SK-MEL-5 (cell line): ENCODE data around the gene CACNA1H. TPM values are rescaled to one million over a fixed set of nuclear protein-coding genes. Genes with fewer than 3 reads are reported as not detected.

Experiments used
- DNase-seq: peaks from one replicate; pipeline ENCODE4 v3.0.0-alpha.2; 2016; ENCODE audit warnings: low read depth, low spot score
- in situ Hi-C: cut with HindIII; loops from 2 replicates; pipeline ENCODE4 v1.10.0; 2016; ENCODE audit warnings: low sequenced_read_pairs, high pct_unique_total_duplicates, low pct_unique_long_range_greater_than_20kb
- polyA plus RNA-seq, 2 experiments: library from polyadenylated mRNA; depleted of rRNA; stranded (reverse); fragments of >200 nt; gene quantifications; 2 replicates each; pipeline ENCODE4 v1.2.3, GENCODE V29; 2015
- total RNA-seq: library from RNA; depleted of rRNA; stranded (reverse); fragments of >200 nt; shearing (Covaris generic); gene quantifications from 2 replicates; pipeline ENCODE4 v1.2.3, GENCODE V29; 2014; rRNA removed

CACNA1H gene
- 17.4 and 17.6 TPM in 2 replicates for total RNA-seq
- polyA plus RNA-seq (2015; cell fraction: cytosol; rRNA removed), result 29.5 and 39.7 TPM in 2 replicates
- 62.3 and 81.7 TPM in 2 replicates for polyA plus RNA-seq (2015; cell fraction: nucleus; rRNA removed)

DNA sequence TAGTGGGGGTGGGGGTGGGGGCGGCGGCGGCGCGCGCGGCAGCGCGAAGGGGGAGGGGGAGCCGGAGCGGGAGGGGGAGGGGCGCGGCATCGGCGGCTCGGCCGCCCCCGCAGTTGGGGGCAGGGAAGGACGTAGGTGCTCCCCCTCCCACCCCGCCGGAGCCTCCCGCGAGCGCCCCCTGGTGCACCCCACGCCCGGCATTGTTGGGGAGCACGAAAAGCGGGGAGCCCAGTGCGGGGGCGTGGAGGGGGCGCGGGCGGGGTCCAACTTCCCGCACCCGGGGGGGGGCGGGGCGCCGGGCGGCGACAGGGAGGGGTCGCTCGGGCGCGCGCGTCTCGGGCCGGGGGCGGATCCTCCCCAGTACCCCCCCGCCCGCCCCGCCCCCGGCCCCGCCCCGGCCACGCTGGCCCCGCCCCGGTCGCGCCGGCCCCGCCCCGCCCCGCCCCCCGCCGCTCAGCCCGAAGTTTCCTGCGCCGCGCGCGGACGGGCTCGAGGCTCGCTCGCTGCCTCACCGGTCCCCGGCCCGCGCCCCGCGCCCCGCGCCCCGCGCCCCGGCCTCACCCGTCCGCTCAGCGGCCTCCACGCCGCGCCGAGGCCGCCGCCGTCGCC is at the start of gene CACNA1H:
Gene CACNA1H (plus strand): TSS at position 456 of the 609 bp plus-strand sequence. CDS start 632 bp downstream, outside the sequence.
- DNase-seq, result peak; percentile 22
- in situ Hi-C loops, result no loop called here

DNA sequence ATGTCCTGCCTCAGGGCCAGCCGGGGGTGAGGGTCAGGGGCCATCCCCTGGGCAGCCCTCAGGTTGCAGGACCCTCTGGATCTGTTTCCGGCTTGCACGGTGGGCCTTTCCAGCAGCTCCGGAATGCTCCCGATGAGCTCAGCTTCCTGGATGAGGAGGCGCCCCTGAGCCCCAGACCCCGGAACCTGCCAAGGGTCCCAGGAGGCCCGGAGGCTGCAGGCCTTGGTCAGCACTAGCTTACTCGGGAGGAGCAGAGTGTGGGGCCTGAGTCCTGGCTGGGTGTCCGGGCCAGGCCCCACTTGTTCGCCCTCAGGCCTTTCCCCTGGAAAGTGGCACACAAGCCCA is 49.3 kb upstream of the CACNA1H start:
- in situ Hi-C loops, result no loop called here
- no peak for DNase-seq

DNA sequence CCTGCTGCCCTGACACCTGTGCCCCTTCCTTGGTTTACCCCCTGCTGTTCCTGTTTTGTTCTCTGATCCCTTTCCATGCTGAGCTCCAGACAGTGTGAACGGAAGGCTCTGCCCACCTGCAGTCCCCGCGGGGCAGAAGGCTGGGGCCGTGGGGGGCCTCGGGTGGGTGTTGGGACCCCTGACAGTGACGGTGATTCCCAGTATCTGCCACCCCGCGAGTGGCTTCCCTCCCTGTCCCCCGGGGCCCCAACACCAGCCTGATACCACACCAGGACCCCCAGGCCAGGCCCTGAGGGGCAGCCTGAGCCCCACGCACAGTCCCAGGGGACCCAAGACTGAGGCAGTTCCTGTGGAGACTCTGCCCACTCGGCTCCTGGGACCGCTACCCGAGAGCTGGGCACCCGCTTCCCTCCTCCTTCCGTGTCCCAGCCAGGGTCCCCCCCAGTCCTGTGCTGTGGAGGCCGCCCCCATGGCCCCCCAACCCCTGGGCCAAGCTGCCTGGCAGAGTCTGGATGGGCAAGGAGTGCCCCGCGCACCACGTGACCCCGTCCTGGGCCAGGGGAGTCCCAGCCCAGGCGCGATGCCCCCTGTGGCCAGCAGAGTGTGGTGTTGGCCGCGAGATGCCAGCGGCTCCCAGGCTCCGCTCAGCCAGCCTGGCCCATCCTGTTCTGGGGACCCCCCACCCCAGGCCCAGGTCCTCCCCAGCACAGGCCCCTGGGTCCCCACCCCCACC is 46.9 kb upstream of the CACNA1H start:
- DNase-seq, result peak; percentile 76
- in situ Hi-C loops, result no loop called here

DNA sequence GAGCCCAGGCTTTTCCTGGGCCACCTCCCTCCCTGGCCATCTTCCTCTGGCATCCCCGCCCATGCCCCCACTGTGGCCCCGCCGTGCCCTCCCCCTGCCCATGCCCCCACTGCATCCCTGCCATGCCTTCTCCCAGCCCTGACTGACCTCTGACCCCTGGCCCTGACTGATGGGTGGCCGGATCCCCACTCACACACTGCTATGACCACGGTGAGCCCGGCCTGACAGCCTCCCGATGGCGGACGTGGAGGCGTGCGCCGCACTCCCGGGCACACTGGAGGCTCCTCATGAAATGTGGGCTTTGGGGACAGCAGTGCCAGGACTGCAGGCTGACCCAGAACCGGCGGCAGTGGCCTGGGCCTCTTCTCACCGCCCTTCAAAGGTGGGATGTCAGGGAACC is 46.2 kb upstream of the CACNA1H start:
- no peak for DNase-seq
- in situ Hi-C loops, result no loop called here

DNA sequence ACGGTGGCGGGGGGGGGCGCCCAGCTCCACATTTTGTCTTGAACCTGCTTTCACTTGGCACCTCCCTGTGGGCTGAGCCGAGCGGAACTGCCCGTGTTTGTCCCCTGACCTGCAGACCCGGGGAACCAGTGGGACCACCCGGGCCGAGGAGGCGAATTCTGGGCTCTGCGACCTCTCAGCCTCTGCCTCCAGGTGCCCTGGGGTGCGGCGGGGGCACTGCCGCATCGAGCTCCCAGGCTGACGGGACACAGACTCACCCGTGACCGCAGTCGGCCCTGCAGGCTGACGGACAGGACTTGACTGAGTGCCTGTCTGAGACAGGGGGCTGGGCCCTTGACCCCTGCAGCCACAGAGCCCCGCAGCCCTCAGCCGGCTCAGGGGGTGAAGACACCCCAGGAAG is 45.8 kb upstream of the CACNA1H start:
- DNase-seq, result no peak
- in situ Hi-C loops, result no loop called here

DNA sequence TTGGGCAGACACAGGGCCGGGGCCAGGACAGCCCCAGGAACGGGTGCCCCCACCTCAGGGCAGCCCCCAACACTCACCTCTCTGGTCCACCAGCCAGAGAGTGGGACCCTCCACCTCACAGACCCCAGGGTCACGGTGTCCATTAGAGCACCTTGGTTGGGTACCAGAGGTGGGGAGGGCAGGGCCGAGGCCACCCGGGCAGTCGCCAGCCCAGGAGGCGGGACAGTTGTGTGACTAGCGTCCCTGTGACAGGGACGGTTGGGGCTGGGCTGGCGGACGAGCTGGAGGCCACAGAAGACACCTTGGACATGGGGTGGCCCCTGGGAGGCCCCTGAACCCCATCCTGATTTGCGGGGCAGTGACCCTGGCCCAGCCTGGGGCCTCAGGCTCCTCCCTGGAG is 45.2 kb upstream of the CACNA1H start:
- in situ Hi-C loops, result no loop called here
- no peak for DNase-seq

DNA sequence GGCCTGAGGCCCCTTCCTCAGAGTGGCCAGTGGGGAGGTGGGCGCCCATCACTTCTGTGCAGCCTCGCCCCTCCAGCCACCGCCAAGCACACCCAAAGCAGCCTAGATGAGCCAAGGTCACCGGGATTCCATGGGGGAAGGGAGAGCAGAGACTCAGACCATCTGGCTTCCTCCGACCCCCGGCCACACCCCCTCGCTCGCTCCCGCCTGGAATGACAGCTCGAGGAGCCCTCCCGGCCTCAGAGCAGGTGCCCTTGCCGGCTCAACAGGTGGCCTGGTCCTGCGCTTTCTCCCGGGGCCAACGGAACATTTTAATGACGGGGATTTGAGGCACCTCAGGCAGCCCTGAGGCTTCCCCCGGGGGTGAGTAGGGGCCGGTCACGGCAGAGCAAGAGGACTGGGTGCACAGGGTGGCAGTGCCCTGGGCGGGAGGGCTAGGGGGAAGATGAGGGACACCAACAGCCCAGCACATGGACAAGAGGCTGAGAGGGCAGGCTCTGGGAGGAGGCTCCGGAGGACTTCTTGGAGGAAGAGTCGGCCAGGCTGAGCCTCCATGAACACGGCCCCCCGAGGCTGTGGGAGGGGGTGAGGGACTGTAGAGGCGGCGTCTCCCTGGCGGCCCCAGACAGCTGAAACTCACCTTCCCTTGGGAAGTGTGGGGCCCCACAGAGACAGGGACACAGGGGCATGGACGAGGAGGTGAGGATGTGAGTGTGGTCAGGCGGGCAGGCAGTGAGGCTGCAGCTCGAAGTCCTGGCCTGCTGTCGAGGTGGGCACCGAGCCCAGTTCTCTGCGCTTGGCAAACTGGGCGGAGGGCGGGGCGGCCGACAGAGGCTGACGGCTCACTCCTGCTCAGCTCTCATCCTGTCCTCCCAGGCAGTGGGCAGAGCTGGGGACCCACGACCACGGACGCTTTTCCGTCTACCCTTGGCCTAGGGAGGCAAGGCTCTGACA is 44.3 kb upstream of the CACNA1H start:
- in situ Hi-C loops, result no loop called here
- no peak for DNase-seq

DNA sequence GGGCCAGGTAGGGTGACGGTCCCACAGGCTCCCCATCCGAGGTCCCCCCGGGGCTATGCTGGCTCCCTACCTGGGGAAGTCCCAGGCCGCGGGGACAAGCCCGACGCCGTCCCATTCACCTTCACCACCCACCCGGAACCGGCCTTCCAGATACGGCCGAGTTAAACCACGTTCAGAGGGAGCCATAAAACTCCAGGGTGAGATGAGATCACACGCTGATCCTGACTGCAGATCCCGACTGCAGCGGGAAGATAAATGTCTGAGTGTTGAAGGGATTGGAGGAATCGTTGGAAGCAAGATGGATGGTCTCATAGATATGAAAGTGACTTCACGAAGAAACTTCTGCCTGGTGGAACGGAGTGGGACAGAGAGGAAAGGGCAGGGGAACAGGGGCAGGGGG is 43.3 kb upstream of the CACNA1H start:
- in situ Hi-C loops, result no loop called here
- no peak for DNase-seq

DNA sequence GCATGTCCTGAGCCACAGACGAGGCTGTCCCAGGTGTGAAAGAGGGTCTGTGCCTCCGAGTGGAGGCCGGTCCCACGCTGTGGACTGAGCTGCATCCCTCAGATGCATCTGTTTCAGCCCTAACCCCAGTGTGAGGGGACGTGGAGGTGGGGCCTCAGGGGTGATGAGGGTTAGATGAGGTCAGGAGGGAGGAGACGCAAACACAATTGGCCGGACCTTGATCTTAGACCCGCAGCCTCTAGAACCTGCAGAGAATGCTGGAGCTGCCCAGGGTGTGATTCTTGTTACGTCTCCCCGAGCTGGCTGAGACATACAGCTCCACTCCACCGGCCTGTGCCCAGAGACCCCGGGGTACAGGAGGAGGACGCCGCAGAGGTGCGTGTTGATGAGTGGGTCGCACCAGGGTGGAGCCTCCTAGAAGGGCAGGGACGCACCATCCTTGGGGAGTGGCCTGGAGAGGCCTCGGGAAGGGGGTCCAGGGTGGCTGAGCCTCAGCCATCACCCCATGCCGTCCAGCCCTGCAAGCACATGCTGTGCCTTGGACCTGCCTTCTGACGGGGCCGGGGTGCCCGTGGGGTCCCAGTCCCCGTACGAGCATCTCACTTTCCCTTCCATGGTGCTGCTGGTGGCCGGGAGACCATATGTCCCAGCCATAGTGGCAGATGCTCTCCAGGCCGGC is 40.3 kb upstream of the CACNA1H start:
- in situ Hi-C loops, result no loop called here
- DNase-seq, result no peak

DNA sequence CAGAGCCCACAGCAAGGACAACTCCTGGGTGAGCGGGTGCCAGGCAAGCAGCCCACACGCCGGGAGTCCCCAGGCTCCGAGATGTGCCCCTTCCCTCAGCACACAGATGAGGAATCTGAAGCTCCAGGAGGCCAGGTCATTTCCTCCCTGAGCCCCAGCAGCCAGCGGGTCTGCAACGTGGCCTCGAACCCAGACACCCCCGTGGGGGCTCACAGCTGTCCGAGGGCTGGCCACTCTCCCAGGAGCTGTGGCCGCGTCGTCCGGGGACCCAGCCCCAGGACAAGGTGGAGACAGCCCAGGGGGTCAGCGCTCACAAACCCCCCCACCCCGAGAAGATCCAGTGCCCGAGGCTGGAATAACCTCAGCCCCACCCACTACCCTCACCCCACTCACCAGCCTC is 39.4 kb upstream of the CACNA1H start:
- in situ Hi-C loops, result no loop called here
- DNase-seq, result no peak

DNA sequence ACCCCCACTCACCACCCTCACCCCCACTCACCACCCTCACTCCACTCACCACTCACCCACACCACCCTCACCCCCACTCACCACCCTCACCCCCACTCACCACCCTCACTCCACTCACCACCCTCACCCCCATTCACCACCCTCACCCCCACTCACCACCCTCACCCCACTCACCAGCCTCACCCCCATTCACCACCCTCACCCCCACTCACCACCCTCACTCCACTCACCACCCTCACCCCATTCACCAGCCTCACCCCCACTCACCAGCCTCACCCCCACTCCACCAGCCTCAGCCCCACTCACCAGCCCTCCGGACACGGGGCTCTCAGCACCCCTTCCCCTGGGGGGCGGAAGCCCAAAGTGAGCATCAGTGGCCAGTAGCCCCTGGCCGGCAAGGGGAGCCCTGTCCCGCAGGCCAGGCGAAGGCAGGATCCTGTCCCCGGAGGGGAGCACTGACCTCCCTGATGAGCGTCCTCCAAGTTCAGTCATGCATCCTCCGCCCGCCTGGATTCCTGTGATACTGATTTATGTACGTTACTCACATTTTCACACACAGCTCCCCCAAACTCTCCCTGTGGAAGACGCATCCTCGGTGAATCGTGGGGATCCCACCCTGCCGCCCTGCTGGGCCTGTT is 38.9 kb upstream of the CACNA1H start:
- in situ Hi-C loops, result no loop called here
- no peak for DNase-seq

DNA sequence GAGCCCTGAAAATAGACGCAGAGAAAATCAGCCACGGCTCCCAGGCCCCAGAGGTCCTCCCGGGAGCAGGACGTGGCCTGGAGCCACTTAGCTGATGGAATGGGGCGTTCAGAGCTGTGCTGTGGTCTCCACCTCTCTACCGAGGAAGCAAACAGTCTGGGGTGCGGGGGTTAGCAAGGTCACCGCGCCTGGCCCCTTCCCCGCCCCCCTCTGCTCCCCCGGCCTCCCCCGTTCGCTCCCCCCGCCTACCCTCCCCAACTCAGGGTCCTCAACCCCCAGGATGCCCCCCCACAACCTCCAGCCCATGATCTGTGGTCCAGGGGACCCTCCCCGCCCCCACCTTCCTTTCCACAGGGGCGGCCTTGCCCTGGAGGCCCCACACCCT is 36.2 kb upstream of the CACNA1H start:
- in situ Hi-C loops, result no loop called here
- DNase-seq, result no peak

DNA sequence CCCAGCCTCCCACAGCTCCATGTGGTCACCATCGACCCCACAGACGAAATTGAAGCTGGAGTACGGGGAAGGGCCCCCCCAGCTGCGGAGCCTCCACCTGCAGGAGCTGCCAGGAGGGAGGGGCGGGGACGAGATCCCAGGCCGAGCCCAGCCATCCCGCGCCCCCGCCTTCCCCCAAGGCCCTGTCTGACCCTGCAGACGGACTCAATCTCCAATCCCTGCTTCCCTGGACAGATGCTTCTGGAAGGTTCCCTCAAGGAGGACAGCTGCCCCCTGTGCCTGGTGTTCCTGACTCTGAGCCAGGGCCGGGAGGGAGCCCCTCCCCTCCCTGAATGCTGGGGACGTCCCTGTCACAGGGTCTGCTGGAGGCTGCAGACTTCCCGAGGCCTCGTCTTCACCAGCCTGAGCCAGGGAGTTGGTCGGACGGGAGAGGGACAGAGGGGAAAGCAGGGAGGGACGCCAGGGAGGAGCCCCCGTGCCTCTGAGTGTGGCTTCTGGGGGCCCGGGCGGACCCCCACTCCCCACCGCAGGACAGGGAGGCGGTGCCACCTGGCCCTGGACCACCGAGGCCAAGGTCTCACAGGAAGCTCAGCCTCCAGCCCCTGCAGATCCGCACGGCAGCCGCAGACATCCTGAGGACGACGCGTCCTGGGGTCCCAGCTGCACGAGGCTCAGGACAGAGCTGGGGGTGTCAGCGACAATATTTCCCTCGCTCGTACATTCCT is 35.6 kb upstream of the CACNA1H start:
- DNase-seq, result no peak
- in situ Hi-C loops, result no loop called here

DNA sequence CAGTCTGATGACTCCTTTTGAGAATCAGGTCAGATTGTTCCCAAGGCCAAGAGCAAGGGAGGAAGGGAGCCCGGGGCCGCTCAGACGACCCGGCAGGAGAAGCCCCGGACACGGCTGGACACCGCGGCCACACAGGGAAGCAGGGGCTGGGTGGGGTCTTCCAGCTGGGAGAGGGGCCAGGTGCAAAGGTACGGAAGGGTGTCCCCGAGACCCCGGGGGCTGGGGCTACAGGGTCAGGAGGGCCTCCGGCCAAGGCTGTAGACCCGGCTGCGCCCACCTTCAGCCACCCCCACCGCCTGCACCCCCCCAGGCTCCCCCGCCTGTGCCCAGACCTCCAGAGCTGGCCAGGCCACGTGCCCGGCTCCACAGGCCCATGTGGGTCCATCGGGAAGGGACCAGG is 35.0 kb upstream of the CACNA1H start:
- DNase-seq, result no peak
- in situ Hi-C loops, result no loop called here

DNA sequence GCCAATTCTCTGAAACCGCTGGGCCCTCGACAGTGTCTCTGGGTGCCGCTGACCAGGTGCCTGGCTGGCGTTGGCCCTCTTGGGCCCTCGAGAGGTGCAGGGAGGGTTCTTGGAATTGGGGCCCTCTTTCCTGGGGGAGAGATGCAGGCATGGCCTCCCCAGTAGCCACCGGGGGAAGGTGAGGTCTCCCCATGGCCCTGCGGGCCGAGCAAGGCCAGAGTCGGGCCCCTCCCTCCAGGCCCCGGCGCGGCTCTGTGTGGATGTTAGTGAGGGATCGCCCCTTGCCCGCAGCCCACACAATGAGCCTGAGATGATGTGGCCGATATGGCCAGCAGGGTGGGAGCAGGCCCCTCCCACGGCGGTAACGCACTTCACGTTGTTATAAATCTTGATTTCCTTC is 33.8 kb upstream of the CACNA1H start:
- no peak for DNase-seq
- in situ Hi-C loops, result no loop called here

DNA sequence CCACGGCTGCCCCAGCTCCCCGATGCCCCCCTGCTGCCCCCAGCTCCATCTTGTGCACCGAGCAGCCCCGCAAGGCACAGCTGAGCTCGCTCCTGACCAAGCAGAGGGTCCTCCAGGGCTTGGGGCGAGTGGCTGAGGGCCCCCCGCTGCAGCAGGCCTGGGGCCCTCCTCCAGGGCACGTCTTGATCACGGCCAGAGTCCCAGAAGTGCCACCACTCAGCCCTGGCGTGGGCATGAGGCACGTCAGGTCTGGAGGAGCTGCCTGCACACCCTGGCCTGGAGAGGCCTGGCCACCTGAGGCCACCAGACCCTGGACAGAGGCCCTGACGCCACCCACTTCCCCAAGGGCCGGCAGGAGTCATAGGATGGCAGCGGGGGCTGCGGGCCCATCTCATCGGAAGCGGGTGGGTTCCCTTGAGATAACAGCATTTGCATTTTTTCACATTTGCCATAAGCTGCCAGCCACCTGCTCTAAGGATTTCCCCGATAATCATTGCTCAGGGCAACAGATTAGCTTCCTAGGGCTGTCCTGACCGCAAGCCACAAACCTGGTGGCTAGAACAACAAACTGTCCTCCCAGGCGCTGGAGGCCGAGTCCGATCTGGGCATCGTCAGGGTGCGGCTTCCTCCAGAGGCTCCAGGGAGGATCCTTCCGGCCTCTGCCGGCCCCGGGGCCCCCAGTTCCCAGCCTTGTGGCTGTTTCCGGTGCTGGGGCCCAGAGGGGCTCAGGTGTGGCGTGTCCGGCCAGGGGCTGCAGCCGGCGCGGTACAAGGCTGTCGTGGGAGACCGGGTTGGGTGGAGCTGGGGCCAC is 32.9 kb upstream of the CACNA1H start:
- in situ Hi-C loops, result no loop called here
- no peak for DNase-seq
